ENCODE data around the gene KRT36. TPM values are rescaled to one million over a fixed set of nuclear protein-coding genes. Genes with fewer than 3 reads are reported as not detected.

KRT36 gene
- total and polyA plus RNA-seq, 9 donors, result not detected

- Histone ChIP-seq H3K4me1 (ENCODE audit: control insufficient read depth, insufficient read depth, low read length) (no peaks in the 10 kb centered on the region), H3K36me3 (ENCODE audit: control insufficient read depth, insufficient read depth, low read length) (no peaks in the 10 kb centered on the region), H3K27me3 (ENCODE audit: control insufficient read depth, insufficient read depth, low read length) (peaks cover 8% of the 10 kb centered on the region), H3K4me3 (ENCODE audit: low read length) (no peak overlapping the region), H3K27ac (ENCODE audit: low read length) (no peak overlapping the region), H3K9me3 (replicated peaks; ENCODE audit: control insufficient read depth, low read depth, low read length) (no peaks in the 10 kb centered on the region)
- DNase-seq, result no peak
- WGBS (ENCODE audit: insufficient coverage), result 86% methylated on average over 1 of the region's 4 CpGs
Measured at GRCh38 chr17:41442739-41443138, 47.0 kb downstream of the KRT36 start.

- H3K4me1 ChIP-seq (ENCODE audit: control insufficient read depth, insufficient read depth, low read length), result no peaks in the 10 kb centered on the region
- no peaks in the 10 kb centered on the region for H3K9me3 ChIP-seq (replicated peaks; ENCODE audit: control insufficient read depth, low read depth, low read length)
- no peak within 1 kb of the TSS for H3K27ac ChIP-seq (ENCODE audit: low read length)
- 96% methylated on average over 4 of the region's 10 CpGs for WGBS (ENCODE audit: insufficient coverage)
- no peaks in the 10 kb centered on the region for H3K36me3 ChIP-seq (ENCODE audit: control insufficient read depth, insufficient read depth, low read length)
- no peak for DNase-seq
- H3K4me3 ChIP-seq (ENCODE audit: low read length), result no peak within 1 kb of the TSS
- peaks cover 8% of the 10 kb centered on the region for H3K27me3 ChIP-seq (ENCODE audit: control insufficient read depth, insufficient read depth, low read length)
Measured at GRCh38 chr17:41440531-41441033, 49.1 kb downstream of the KRT36 start, which contains the start of gene KRT38. KRT38 (minus strand) TSS chr17:41440983; CDS start chr17:41440921, 62 bp downstream.

- Histone ChIP-seq H3K27ac (ENCODE audit: low read length) (no peak overlapping the region), H3K4me3 (ENCODE audit: low read length) (no peak overlapping the region), H3K36me3 (ENCODE audit: control insufficient read depth, insufficient read depth, low read length) (no peaks in the 10 kb centered on the region), H3K27me3 (ENCODE audit: control insufficient read depth, insufficient read depth, low read length) (peaks cover under 1% of the 10 kb centered on the region), H3K4me1 (ENCODE audit: control insufficient read depth, insufficient read depth, low read length) (no peaks in the 10 kb centered on the region), H3K9me3 (replicated peaks; ENCODE audit: control insufficient read depth, low read depth, low read length) (no peaks in the 10 kb centered on the region)
- no peak for DNase-seq
- 84% methylated on average over 4 of the region's 5 CpGs for WGBS (ENCODE audit: insufficient coverage)
Measured at GRCh38 chr17:41439375-41439774, 50.3 kb downstream of the KRT36 start.

GRCh38 chr17:41437769-41438168, 51.9 kb downstream of the KRT36 start:
- no peaks in the 10 kb centered on the region for H3K4me1 ChIP-seq (ENCODE audit: control insufficient read depth, insufficient read depth, low read length)
- no peaks in the 10 kb centered on the region for H3K9me3 ChIP-seq (replicated peaks; ENCODE audit: control insufficient read depth, low read depth, low read length)
- no peaks in the 10 kb centered on the region for H3K27me3 ChIP-seq (ENCODE audit: control insufficient read depth, insufficient read depth, low read length)
- no peak overlapping the region for H3K4me3 ChIP-seq (ENCODE audit: low read length)
- H3K27ac ChIP-seq (ENCODE audit: low read length), result no peak overlapping the region
- no peaks in the 10 kb centered on the region for H3K36me3 ChIP-seq (ENCODE audit: control insufficient read depth, insufficient read depth, low read length)
- WGBS (ENCODE audit: insufficient coverage), result 83% methylated on average over 7 of the region's 9 CpGs
- DNase-seq, result no peak

GRCh38 chr17:41437254-41437653, 52.5 kb downstream of the KRT36 start:
- no peaks in the 10 kb centered on the region for H3K4me1 ChIP-seq (ENCODE audit: control insufficient read depth, insufficient read depth, low read length)
- H3K27me3 ChIP-seq (ENCODE audit: control insufficient read depth, insufficient read depth, low read length), result no peaks in the 10 kb centered on the region
- no peak for DNase-seq
- no peaks in the 10 kb centered on the region for H3K9me3 ChIP-seq (replicated peaks; ENCODE audit: control insufficient read depth, low read depth, low read length)
- H3K27ac ChIP-seq (ENCODE audit: low read length), result no peak overlapping the region
- no peaks in the 10 kb centered on the region for H3K36me3 ChIP-seq (ENCODE audit: control insufficient read depth, insufficient read depth, low read length)
- H3K4me3 ChIP-seq (ENCODE audit: low read length), result no peak overlapping the region
- 80% methylated on average over 7 of the region's 7 CpGs for WGBS (ENCODE audit: insufficient coverage)

Other genes with a start within 250 kb of the KRT36 start
- not detected for gene KRTAP9-4, start 240.2 kb downstream of the KRT36 start, total RNA-seq
- gene KRTAP9-4, start 240.2 kb downstream of the KRT36 start, polyA plus RNA-seq (ENCODE audit: insufficient read depth in 1 of 8, insufficient read length in 8 of 8, low replicate concordance in 1 of 8), result not detected
- not detected for gene KRTAP9-9, start 234.5 kb downstream of the KRT36 start, total RNA-seq
- not detected for gene KRTAP9-9, start 234.5 kb downstream of the KRT36 start, polyA plus RNA-seq (ENCODE audit: insufficient read depth in 1 of 8, insufficient read length in 8 of 8, low replicate concordance in 1 of 8)
- not detected for gene KRTAP9-6, start 224.5 kb downstream of the KRT36 start, total RNA-seq
- under 1 TPM in 5 of 8 donors, not detected in 3; 0.13 to 0.22 (median 0.19) TPM for gene KRTAP9-6, start 224.5 kb downstream of the KRT36 start, polyA plus RNA-seq (ENCODE audit: insufficient read depth in 1 of 8, insufficient read length in 8 of 8, low replicate concordance in 1 of 8)
- not detected for gene KRTAP9-7, start 214.2 kb downstream of the KRT36 start, total RNA-seq
- gene KRTAP9-7, start 214.2 kb downstream of the KRT36 start, polyA plus RNA-seq (ENCODE audit: insufficient read depth in 1 of 8, insufficient read length in 8 of 8, low replicate concordance in 1 of 8), result not detected
- not detected for gene KRTAP29-1, start 187.1 kb downstream of the KRT36 start, total RNA-seq
- not detected for gene KRTAP29-1, start 187.1 kb downstream of the KRT36 start, polyA plus RNA-seq (ENCODE audit: insufficient read depth in 1 of 8, insufficient read length in 8 of 8, low replicate concordance in 1 of 8)
- gene KRTAP16-1, start 180.6 kb downstream of the KRT36 start, total RNA-seq, result not detected
- gene KRTAP16-1, start 180.6 kb downstream of the KRT36 start, polyA plus RNA-seq (ENCODE audit: insufficient read depth in 1 of 8, insufficient read length in 8 of 8, low replicate concordance in 1 of 8), result not detected
- gene KRTAP17-1, start 174.2 kb downstream of the KRT36 start, total RNA-seq, result not detected
- gene KRTAP17-1, start 174.2 kb downstream of the KRT36 start, polyA plus RNA-seq (ENCODE audit: insufficient read depth in 1 of 8, insufficient read length in 8 of 8, low replicate concordance in 1 of 8), result not detected
- gene KRT33A, start 139.1 kb downstream of the KRT36 start, total RNA-seq, result not detected
- not detected for gene KRT33A, start 139.1 kb downstream of the KRT36 start, polyA plus RNA-seq (ENCODE audit: insufficient read depth in 1 of 8, insufficient read length in 8 of 8, low replicate concordance in 1 of 8)
- gene KRT33B, start 120.1 kb downstream of the KRT36 start, total RNA-seq, result 0.09 TPM
- under 1 TPM; 0.08 to 0.37 (median 0.19) TPM for gene KRT33B, start 120.1 kb downstream of the KRT36 start, polyA plus RNA-seq (ENCODE audit: insufficient read depth in 1 of 8, insufficient read length in 8 of 8, low replicate concordance in 1 of 8)
- gene KRT34, start 107.6 kb downstream of the KRT36 start, total RNA-seq, result not detected
- not detected for gene KRT34, start 107.6 kb downstream of the KRT36 start, polyA plus RNA-seq (ENCODE audit: insufficient read depth in 1 of 8, insufficient read length in 8 of 8, low replicate concordance in 1 of 8)
- 3.3 TPM for gene KRT31, start 92.3 kb downstream of the KRT36 start, total RNA-seq
- gene KRT31, start 92.3 kb downstream of the KRT36 start, polyA plus RNA-seq (ENCODE audit: insufficient read depth in 1 of 8, insufficient read length in 8 of 8, low replicate concordance in 1 of 8), result 1 to 10 TPM; 3.9 to 6.4 (median 5.7) TPM
- gene KRT37, start 65.3 kb downstream of the KRT36 start, total RNA-seq, result not detected
- not detected for gene KRT37, start 65.3 kb downstream of the KRT36 start, polyA plus RNA-seq (ENCODE audit: insufficient read depth in 1 of 8, insufficient read length in 8 of 8, low replicate concordance in 1 of 8)
- not detected for gene KRT38, start 48.9 kb downstream of the KRT36 start, total RNA-seq
- not detected for gene KRT38, start 48.9 kb downstream of the KRT36 start, polyA plus RNA-seq (ENCODE audit: insufficient read depth in 1 of 8, insufficient read length in 8 of 8, low replicate concordance in 1 of 8)
- not detected for gene KRT32, start 22.5 kb downstream of the KRT36 start, total RNA-seq
- not detected for gene KRT32, start 22.5 kb downstream of the KRT36 start, polyA plus RNA-seq (ENCODE audit: insufficient read depth in 1 of 8, insufficient read length in 8 of 8, low replicate concordance in 1 of 8)
- gene KRT35, start 8.8 kb downstream of the KRT36 start, total RNA-seq, result not detected
- under 1 TPM in 1 of 8 donors, not detected in 7; 0.08 TPM for gene KRT35, start 8.8 kb downstream of the KRT36 start, polyA plus RNA-seq (ENCODE audit: insufficient read depth in 1 of 8, insufficient read length in 8 of 8, low replicate concordance in 1 of 8)
- 0.13 TPM for gene KRT13, start 15.7 kb upstream of the KRT36 start, total RNA-seq
- 100 to 1,000 TPM in 1 of 8 donors, 1 to 10 TPM in 1, under 1 TPM in 5, not detected in 1; 0.16 to 177 (median 0.73) TPM for gene KRT13, start 15.7 kb upstream of the KRT36 start, polyA plus RNA-seq (ENCODE audit: insufficient read depth in 1 of 8, insufficient read length in 8 of 8, low replicate concordance in 1 of 8)
- 0.31 TPM for gene KRT15, start 29.0 kb upstream of the KRT36 start, total RNA-seq
- 10 to 100 TPM in 1 of 8 donors, 1 to 10 TPM in 1, under 1 TPM in 4, not detected in 2; 0.04 to 68.8 (median 0.20) TPM for gene KRT15, start 29.0 kb upstream of the KRT36 start, polyA plus RNA-seq (ENCODE audit: insufficient read depth in 1 of 8, insufficient read length in 8 of 8, low replicate concordance in 1 of 8)
- gene KRT19, start 38.4 kb upstream of the KRT36 start, total RNA-seq, result 0.62 TPM
- gene KRT19, start 38.4 kb upstream of the KRT36 start, polyA plus RNA-seq (ENCODE audit: insufficient read depth in 1 of 8, insufficient read length in 8 of 8, low replicate concordance in 1 of 8), result 10 to 100 TPM in 1 of 8 donors, 1 to 10 TPM in 4, under 1 TPM in 3; 0.31 to 45.2 (median 1.1) TPM
- not detected for gene KRT9, start 82.1 kb upstream of the KRT36 start, total RNA-seq
- under 1 TPM in 1 of 8 donors, not detected in 7; 0.12 TPM for gene KRT9, start 82.1 kb upstream of the KRT36 start, polyA plus RNA-seq (ENCODE audit: insufficient read depth in 1 of 8, insufficient read length in 8 of 8, low replicate concordance in 1 of 8)
- 0.04 TPM for gene KRT14, start 97.0 kb upstream of the KRT36 start, total RNA-seq
- 10 to 100 TPM in 1 of 8 donors, 1 to 10 TPM in 1, under 1 TPM in 5, not detected in 1; 0.24 to 49.4 (median 0.61) TPM for gene KRT14, start 97.0 kb upstream of the KRT36 start, polyA plus RNA-seq (ENCODE audit: insufficient read depth in 1 of 8, insufficient read length in 8 of 8, low replicate concordance in 1 of 8)
- gene KRT16, start 122.9 kb upstream of the KRT36 start, total RNA-seq, result not detected
- gene KRT16, start 122.9 kb upstream of the KRT36 start, polyA plus RNA-seq (ENCODE audit: insufficient read depth in 1 of 8, insufficient read length in 8 of 8, low replicate concordance in 1 of 8), result under 1 TPM in 1 of 8 donors, not detected in 7; 0.83 TPM
- 1.6 TPM for gene KRT17, start 134.7 kb upstream of the KRT36 start, total RNA-seq
- 100 to 1,000 TPM in 1 of 8 donors, 10 to 100 TPM in 1, 1 to 10 TPM in 4, under 1 TPM in 2; 0.72 to 243 (median 1.6) TPM for gene KRT17, start 134.7 kb upstream of the KRT36 start, polyA plus RNA-seq (ENCODE audit: insufficient read depth in 1 of 8, insufficient read length in 8 of 8, low replicate concordance in 1 of 8)
- gene EIF1, start 199.0 kb upstream of the KRT36 start, total RNA-seq, result 224 TPM
- 100 to 1,000 TPM; 764 to 855 (median 812) TPM for gene EIF1, start 199.0 kb upstream of the KRT36 start, polyA plus RNA-seq (ENCODE audit: insufficient read depth in 1 of 8, insufficient read length in 8 of 8, low replicate concordance in 1 of 8)
- gene GAST, start 222.4 kb upstream of the KRT36 start, total RNA-seq, result not detected
- under 1 TPM in 1 of 8 donors, not detected in 7; 0.79 TPM for gene GAST, start 222.4 kb upstream of the KRT36 start, polyA plus RNA-seq (ENCODE audit: insufficient read depth in 1 of 8, insufficient read length in 8 of 8, low replicate concordance in 1 of 8)
- gene HAP1, start 244.7 kb upstream of the KRT36 start, total RNA-seq, result 0.04 TPM
- under 1 TPM in 4 of 8 donors, not detected in 4; 0.04 to 0.09 (median 0.05) TPM for gene HAP1, start 244.7 kb upstream of the KRT36 start, polyA plus RNA-seq (ENCODE audit: insufficient read depth in 1 of 8, insufficient read length in 8 of 8, low replicate concordance in 1 of 8)